IPS-15b (cell line): ENCODE measurements around the gene GMPPB.
"Not testable (repeated sequence)": the region's sequence is repeated elsewhere in the genome, so short reads cannot be mapped to it uniquely, and the experiment has no call there.

Experiments used
- H3K27me3 ChIP-seq: one replicate; pipeline ENCODE4 v1.6.1; 2013; ENCODE audit warnings: low read length; ENCODE audit not compliant: control insufficient read depth, insufficient read depth
- H3K36me3 ChIP-seq: one replicate; pipeline ENCODE4 v1.6.1; 2013; ENCODE audit warnings: low read length; ENCODE audit not compliant: control insufficient read depth, insufficient read depth
- H3K4me1 ChIP-seq: one replicate; pipeline ENCODE4 v1.6.1; 2013; ENCODE audit warnings: mild to moderate bottlenecking, low read length; ENCODE audit not compliant: control insufficient read depth, insufficient read depth
- H3K4me3 ChIP-seq: one replicate; pipeline ENCODE4 v1.5.1; 2013; ENCODE audit warnings: low read depth, low read length
- H3K9ac ChIP-seq: one replicate; pipeline ENCODE4 v1.6.1; 2013; ENCODE audit warnings: low read depth, mild to moderate bottlenecking, low read length
- H3K9me3 ChIP-seq: one replicate; pipeline ENCODE4 v1.6.1; 2013; ENCODE audit warnings: mild to moderate bottlenecking, low read length; ENCODE audit not compliant: control insufficient read depth, insufficient read depth

GMPPB gene

GRCh38 chr3:49686346-49686745 lies 37.4 kb downstream of the GMPPB start:
- peak overlapping the region; percentile 52 for H3K4me3 ChIP-seq
- peaks cover 32% of the 10 kb centered on the region for H3K36me3 ChIP-seq
- not testable (repeated sequence) for H3K9ac ChIP-seq, H3K9me3 ChIP-seq, H3K27me3 ChIP-seq, H3K4me1 ChIP-seq

- peak overlapping the region; percentile 24 for H3K9ac ChIP-seq
- not testable (repeated sequence) for H3K9me3 ChIP-seq, H3K4me1 ChIP-seq, H3K27me3 ChIP-seq
- H3K36me3 ChIP-seq, result peaks cover 36% of the 10 kb centered on the region
- H3K4me3 ChIP-seq, result peak overlapping the region; percentile 52
Observed at GRCh38 chr3:49685846-49686245, 37.9 kb downstream of the GMPPB start.

- H3K9me3 ChIP-seq, H3K27me3 ChIP-seq, H3K4me3 ChIP-seq, H3K9ac ChIP-seq, H3K4me1 ChIP-seq: not testable (repeated sequence)
- H3K36me3 ChIP-seq, result peaks cover 44% of the 10 kb centered on the region
Observed at GRCh38 chr3:49685103-49685502, 38.6 kb downstream of the GMPPB start.

- H3K9ac ChIP-seq, H3K4me1 ChIP-seq, H3K9me3 ChIP-seq, H3K27me3 ChIP-seq, H3K4me3 ChIP-seq: not testable (repeated sequence)
- peaks cover 50% of the 10 kb centered on the region for H3K36me3 ChIP-seq
Observed at GRCh38 chr3:49684453-49684852, 39.3 kb downstream of the GMPPB start.

- Histone ChIP-seq H3K9me3 (no peaks in the 10 kb centered on the region), H3K4me3 (no peak overlapping the region), H3K27me3 (no peaks in the 10 kb centered on the region), H3K4me1 (no peaks in the 10 kb centered on the region), H3K9ac (no peak overlapping the region), H3K36me3 (peaks cover 60% of the 10 kb centered on the region)
Observed at GRCh38 chr3:49683162-49683561, 40.6 kb downstream of the GMPPB start.

- H3K4me3 ChIP-seq, result no peak overlapping the region
- peaks cover 76% of the 10 kb centered on the region for H3K36me3 ChIP-seq
- no peaks in the 10 kb centered on the region for H3K4me1 ChIP-seq
- no peaks in the 10 kb centered on the region for H3K9me3 ChIP-seq
- H3K27me3 ChIP-seq, result no peaks in the 10 kb centered on the region
- no peak overlapping the region for H3K9ac ChIP-seq
Observed at GRCh38 chr3:49681543-49681942, 42.2 kb downstream of the GMPPB start.

- Histone ChIP-seq H3K9me3 (no peaks in the 10 kb centered on the region), H3K9ac (no peak overlapping the region), H3K27me3 (no peaks in the 10 kb centered on the region), H3K4me3 (no peak overlapping the region), H3K36me3 (peaks cover 80% of the 10 kb centered on the region), H3K4me1 (no peaks in the 10 kb centered on the region)
Observed at GRCh38 chr3:49681232-49681522, 42.6 kb downstream of the GMPPB start.

GRCh38 chr3:49680493-49681231 lies 43.1 kb downstream of the GMPPB start:
- Histone ChIP-seq H3K27me3 (no peaks in the 10 kb centered on the region), H3K9ac (no peak overlapping the region), H3K9me3 (no peaks in the 10 kb centered on the region), H3K4me1 (no peaks in the 10 kb centered on the region), H3K4me3 (no peak overlapping the region), H3K36me3 (peaks cover 84% of the 10 kb centered on the region)

- H3K36me3 ChIP-seq, result peaks cover 50% of the 10 kb centered on the region
- H3K27me3 ChIP-seq, result no peaks in the 10 kb centered on the region
- no peak overlapping the region for H3K4me3 ChIP-seq
- peaks cover 11% of the 10 kb centered on the region for H3K4me1 ChIP-seq
- H3K9me3 ChIP-seq, result no peaks in the 10 kb centered on the region
- H3K9ac ChIP-seq, result no peak overlapping the region
Observed at GRCh38 chr3:49675912-49676311, 47.8 kb downstream of the GMPPB start.

- Histone ChIP-seq H3K4me1 (peaks cover 11% of the 10 kb centered on the region), H3K9me3 (no peaks in the 10 kb centered on the region), H3K4me3 (peak overlapping the region; percentile 87), H3K36me3 (peaks cover 37% of the 10 kb centered on the region), H3K27me3 (no peaks in the 10 kb centered on the region), H3K9ac (peak overlapping the region; percentile 79)
Observed at GRCh38 chr3:49674497-49674983, 49.2 kb downstream of the GMPPB start.

GRCh38 chr3:49673715-49674496 lies 49.8 kb downstream of the GMPPB start, which contains the start of gene APEH:
Gene APEH (plus strand): TSS chr3:49674351. CDS start chr3:49674402, 51 bp downstream.
- peaks cover 11% of the 10 kb centered on the region for H3K4me1 ChIP-seq
- H3K27me3 ChIP-seq, result no peaks in the 10 kb centered on the region
- H3K9ac ChIP-seq, result peak within 1 kb of the TSS; percentile 79
- peak within 1 kb of the TSS; percentile 87 for H3K4me3 ChIP-seq
- no peaks in the 10 kb centered on the region for H3K9me3 ChIP-seq
- H3K36me3 ChIP-seq, result peaks cover 30% of the 10 kb centered on the region
